Ishikawa (cell line): Measurements from ENCODE around the gene MAML2.

Source experiments
- CEBPB ChIP-seq: IDR thresholded peaks from 2 replicates; pipeline ENCODE4 v1.6.1; 2012
- CREB1 ChIP-seq: IDR thresholded peaks from 2 replicates; pipeline ENCODE4 v1.6.1; 2012; ENCODE audit warnings: low read depth
- EGR1 ChIP-seq: IDR thresholded peaks from 2 replicates; pipeline ENCODE4 v1.6.1; 2012
- EP300 ChIP-seq: IDR thresholded peaks from 2 replicates; pipeline ENCODE4 v1.6.1; 2012; ENCODE audit warnings: borderline replicate concordance
- FOXM1 ChIP-seq: IDR thresholded peaks from 2 replicates; pipeline ENCODE4 v1.6.1; 2012; ENCODE audit warnings: low read depth, borderline replicate concordance
- NFIC ChIP-seq: IDR thresholded peaks from 2 replicates; pipeline ENCODE4 v1.6.1; 2012
- RAD21 ChIP-seq: IDR thresholded peaks from 2 replicates; pipeline ENCODE4 v1.6.1; 2012; ENCODE audit warnings: low read depth
- TAF1 ChIP-seq: IDR thresholded peaks from 2 replicates; pipeline ENCODE4 v1.6.1; 2012; ENCODE audit warnings: low read depth, mild to moderate bottlenecking
- TCF12 ChIP-seq: IDR thresholded peaks from 2 replicates; pipeline ENCODE4 v1.6.1; 2012; ENCODE audit warnings: low read depth
- TEAD4 ChIP-seq: IDR thresholded peaks from 2 replicates; pipeline ENCODE4 v1.6.1; 2012
- YY1 ChIP-seq: IDR thresholded peaks from 2 replicates; pipeline ENCODE4 v1.6.1; 2012; ENCODE audit warnings: low read depth
- ZBTB7A ChIP-seq: IDR thresholded peaks from 2 replicates; pipeline ENCODE4 v1.6.1; 2012; ENCODE audit warnings: low read depth
- TF ChIP-seq, protein P1 (sequence below): IDR thresholded peaks from 2 replicates; pipeline ENCODE4 v1.6.1; 2012
- TF ChIP-seq, protein P2 (sequence below): IDR thresholded peaks from 2 replicates; pipeline ENCODE4 v1.6.1; 2012; ENCODE audit warnings: low read depth, mild to moderate bottlenecking
- TF ChIP-seq, protein P3 (sequence below): IDR thresholded peaks from 2 replicates; pipeline ENCODE4 v1.6.1; 2012

MAML2 gene

DNA sequence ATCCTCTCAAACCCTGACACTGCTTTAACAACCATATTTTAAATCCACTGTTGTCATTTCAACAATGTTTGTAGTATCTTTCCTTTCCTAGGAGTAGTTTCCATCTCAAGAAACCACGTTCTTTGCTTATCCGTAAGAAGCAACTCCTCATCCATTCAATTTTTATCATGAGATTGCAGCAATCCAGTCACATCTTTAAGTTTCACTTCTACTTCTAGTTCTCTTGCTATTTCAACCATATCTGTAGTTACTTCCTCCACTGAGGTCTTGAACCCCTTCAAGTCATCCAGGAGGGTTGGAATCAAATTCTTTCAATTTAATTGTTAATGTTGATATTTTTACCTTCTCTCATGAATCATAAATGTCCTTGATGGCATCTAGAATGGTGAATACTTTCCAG, 24.3 kb upstream of the MAML2 start:
- TF ChIP-seq TAF1 (no peak), TEAD4 (no peak), CEBPB (no peak), CREB1 (no peak), NFIC (no peak), EP300 (no peak), TCF12 (no peak), ZBTB7A (no peak), EGR1 (no peak), YY1 (no peak), FOXM1 (no peak), RAD21 (no peak)
- TF ChIP-seq, protein P1, sequence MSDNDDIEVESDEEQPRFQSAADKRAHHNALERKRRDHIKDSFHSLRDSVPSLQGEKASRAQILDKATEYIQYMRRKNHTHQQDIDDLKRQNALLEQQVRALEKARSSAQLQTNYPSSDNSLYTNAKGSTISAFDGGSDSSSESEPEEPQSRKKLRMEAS, result no peak
- TF ChIP-seq, protein P2, sequence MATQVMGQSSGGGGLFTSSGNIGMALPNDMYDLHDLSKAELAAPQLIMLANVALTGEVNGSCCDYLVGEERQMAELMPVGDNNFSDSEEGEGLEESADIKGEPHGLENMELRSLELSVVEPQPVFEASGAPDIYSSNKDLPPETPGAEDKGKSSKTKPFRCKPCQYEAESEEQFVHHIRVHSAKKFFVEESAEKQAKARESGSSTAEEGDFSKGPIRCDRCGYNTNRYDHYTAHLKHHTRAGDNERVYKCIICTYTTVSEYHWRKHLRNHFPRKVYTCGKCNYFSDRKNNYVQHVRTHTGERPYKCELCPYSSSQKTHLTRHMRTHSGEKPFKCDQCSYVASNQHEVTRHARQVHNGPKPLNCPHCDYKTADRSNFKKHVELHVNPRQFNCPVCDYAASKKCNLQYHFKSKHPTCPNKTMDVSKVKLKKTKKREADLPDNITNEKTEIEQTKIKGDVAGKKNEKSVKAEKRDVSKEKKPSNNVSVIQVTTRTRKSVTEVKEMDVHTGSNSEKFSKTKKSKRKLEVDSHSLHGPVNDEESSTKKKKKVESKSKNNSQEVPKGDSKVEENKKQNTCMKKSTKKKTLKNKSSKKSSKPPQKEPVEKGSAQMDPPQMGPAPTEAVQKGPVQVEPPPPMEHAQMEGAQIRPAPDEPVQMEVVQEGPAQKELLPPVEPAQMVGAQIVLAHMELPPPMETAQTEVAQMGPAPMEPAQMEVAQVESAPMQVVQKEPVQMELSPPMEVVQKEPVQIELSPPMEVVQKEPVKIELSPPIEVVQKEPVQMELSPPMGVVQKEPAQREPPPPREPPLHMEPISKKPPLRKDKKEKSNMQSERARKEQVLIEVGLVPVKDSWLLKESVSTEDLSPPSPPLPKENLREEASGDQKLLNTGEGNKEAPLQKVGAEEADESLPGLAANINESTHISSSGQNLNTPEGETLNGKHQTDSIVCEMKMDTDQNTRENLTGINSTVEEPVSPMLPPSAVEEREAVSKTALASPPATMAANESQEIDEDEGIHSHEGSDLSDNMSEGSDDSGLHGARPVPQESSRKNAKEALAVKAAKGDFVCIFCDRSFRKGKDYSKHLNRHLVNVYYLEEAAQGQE, result no peak
- TF ChIP-seq, protein P3, sequence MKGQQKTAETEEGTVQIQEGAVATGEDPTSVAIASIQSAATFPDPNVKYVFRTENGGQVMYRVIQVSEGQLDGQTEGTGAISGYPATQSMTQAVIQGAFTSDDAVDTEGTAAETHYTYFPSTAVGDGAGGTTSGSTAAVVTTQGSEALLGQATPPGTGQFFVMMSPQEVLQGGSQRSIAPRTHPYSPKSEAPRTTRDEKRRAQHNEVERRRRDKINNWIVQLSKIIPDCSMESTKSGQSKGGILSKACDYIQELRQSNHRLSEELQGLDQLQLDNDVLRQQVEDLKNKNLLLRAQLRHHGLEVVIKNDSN, result no peak

DNA sequence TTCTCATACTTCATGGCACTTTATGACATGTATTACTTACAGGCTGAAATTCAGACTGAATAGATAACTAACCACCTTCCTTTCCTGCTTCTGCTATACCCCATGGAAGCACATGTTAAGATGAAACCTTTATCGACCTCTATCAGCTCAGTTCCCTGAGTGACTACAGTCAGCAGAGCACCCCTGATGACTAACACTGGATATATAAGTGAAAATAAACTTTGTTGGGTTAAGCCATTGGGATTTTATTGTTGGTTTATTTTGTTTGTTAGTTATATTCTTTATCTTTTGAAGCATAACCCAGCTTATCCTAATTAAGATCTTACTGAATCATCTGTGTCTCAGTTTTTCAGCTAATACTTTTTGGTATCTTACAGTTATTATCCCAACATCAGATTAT, 23.0 kb upstream of the MAML2 start:
- TF ChIP-seq YY1, result no peak
- no peak for TF ChIP-seq FOXM1
- TF ChIP-seq, protein P3, result no peak
- TF ChIP-seq NFIC, result no peak
- TF ChIP-seq TAF1, result no peak

DNA sequence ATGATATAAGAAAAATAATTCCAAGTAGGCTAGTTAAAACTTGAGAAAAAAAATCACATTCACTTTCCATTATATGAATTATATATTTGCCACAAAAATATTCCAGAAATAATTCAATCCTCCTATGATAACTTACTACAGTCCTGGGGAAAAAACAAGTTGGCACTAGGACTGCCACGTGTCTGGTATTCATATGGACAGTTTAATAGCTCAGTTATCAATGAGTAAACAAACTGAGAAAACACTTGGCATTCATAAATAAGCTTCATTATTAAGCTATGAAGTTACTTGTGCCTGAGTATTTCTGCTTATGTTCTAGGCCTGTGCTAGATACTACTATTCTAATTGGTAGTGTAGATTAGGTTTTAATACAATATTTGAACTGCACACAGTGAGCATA, 22.5 kb upstream of the MAML2 start:
- TF ChIP-seq, protein P2, result no peak
- TF ChIP-seq YY1 (no peak), CREB1 (no peak), CEBPB (no peak), EGR1 (no peak), TEAD4 (no peak), RAD21 (no peak), FOXM1 (no peak), NFIC (no peak), EP300 (no peak), TCF12 (no peak)
- TF ChIP-seq, protein P3, result no peak

DNA sequence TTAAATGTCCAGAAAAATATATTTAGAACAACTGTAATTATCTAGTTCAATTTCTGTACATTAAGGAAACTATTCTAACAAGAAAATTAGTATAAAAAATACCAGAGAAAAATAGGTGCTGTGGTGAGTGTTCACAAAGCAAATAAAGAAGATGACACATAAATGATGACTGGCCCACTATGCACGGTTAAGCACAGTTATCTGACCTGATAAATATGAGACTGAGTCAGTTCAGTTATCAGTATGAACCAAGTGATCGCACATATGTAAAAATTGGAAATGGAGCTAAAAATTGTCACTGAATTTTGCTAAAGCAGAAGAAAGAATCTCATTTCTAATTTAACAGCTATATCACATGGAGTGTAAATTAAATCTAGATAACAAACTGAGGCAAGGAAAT, 18.8 kb upstream of the MAML2 start:
- TF ChIP-seq TCF12, result no peak
- TF ChIP-seq TAF1, result no peak
- TF ChIP-seq CREB1, result no peak

DNA sequence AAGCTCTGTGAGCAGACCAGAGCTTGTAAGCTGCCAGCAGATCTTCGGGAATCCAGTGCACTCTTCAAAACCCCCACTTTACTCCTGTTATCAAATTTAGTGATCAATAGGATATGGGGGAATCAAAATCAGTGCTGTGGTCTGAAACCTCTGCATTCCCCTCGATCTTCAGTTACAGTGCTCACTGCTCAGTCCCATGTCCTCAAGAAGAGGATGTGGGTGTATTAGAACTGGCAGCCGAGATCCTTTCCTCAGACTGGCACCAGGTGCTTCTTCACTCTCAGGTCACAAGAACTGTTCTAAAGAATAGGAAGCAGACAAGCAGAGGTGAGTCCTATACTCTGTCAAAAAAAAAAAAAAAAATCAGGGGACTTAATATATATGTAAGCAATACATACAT, 15.3 kb upstream of the MAML2 start:
- TF ChIP-seq, protein P1, result no peak

DNA sequence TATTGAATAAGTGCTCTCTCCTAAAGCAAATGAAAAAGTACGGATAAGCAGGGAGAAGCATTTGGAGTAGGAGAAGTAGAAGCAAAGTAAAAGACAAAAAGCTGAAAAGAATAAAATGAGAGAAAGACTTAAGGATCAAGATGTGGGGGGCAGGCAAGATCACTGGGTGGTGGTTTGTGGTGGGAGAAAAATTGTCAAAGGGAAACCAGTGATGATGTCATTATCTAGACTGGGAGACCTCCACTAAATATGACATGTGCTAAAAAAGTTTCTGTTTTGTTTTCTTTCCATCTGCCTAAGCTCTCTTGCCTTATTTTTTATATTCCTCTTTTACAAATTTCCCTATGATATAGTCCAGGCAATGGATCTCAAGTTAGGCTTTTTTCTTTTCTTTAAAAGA, 14.8 kb upstream of the MAML2 start:
- no peak for TF ChIP-seq CEBPB
- TF ChIP-seq TCF12, result no peak
- no peak for TF ChIP-seq EP300
- TF ChIP-seq CREB1, result no peak
- TF ChIP-seq, protein P3, result no peak
- TF ChIP-seq, protein P1, result no peak
- TF ChIP-seq RAD21, result no peak
- TF ChIP-seq TEAD4, result no peak
- TF ChIP-seq TAF1, result no peak
- TF ChIP-seq, protein P2, result no peak
- TF ChIP-seq YY1, result no peak
- no peak for TF ChIP-seq ZBTB7A
- no peak for TF ChIP-seq FOXM1
- TF ChIP-seq NFIC, result no peak
- no peak for TF ChIP-seq EGR1
